GM19397 (cell line): ENCODE results near the gene CATSPERZ.

ENCODE experiments used
- ATAC-seq: cut with Tn5 transposase; IDR thresholded peaks from one replicate; pipeline ENCODE4 v1.9.1; 2021; ENCODE audit warnings: mild to moderate bottlenecking, moderate library complexity; ENCODE audit not compliant: unreplicated experiment

CATSPERZ gene

DNA sequence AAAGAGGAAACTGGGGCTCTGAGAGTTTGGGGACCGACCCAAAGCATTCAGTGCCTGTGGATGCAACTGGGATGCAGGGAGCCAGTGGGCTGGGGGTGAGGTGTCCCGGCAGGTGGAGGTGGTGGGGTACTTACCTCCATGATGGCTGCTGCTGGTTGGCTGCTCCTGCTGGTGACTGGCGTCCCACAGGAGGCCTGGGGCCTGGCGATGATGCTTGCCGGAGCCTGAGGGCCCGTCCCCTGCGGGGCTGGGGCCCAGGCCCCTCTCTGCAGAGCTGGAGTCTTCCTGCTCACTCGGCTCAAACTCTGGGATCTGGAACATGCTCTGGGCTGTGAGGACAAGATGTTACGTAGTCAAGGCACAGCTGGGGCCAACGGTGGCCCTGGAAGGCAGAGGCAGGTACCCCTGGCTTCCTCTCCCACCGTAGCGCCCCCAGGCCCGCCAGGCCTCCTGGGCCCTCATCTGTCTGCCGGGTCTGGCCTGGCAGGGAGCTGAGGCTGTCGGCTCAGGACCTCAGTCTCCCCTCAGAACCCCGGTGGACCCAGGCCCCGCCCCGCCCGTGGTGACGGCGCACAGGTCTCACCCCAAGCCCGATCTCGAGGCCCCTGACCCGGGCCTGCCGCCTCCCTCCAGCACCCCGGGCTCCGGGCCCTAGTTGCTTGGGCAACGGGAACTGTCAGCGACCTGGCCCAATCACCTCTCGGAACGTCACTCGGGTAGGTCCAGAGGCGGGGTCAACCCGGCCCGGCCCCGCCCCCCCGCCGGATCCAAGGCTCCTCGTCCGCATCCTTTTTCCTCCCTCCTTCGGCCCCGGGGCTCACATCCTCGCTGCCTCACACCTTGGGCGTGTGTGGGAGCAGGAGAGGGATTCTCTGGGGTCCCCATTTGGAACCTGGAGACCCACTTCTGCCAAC lies 15.9 kb upstream of the CATSPERZ start, which contains the start of gene BAD:
TSS of gene BAD (minus strand) at position 618 of the 914 bp plus-strand sequence. CDS start at position 321, 297 bp downstream.
- peak; percentile 66 for ATAC-seq

DNA sequence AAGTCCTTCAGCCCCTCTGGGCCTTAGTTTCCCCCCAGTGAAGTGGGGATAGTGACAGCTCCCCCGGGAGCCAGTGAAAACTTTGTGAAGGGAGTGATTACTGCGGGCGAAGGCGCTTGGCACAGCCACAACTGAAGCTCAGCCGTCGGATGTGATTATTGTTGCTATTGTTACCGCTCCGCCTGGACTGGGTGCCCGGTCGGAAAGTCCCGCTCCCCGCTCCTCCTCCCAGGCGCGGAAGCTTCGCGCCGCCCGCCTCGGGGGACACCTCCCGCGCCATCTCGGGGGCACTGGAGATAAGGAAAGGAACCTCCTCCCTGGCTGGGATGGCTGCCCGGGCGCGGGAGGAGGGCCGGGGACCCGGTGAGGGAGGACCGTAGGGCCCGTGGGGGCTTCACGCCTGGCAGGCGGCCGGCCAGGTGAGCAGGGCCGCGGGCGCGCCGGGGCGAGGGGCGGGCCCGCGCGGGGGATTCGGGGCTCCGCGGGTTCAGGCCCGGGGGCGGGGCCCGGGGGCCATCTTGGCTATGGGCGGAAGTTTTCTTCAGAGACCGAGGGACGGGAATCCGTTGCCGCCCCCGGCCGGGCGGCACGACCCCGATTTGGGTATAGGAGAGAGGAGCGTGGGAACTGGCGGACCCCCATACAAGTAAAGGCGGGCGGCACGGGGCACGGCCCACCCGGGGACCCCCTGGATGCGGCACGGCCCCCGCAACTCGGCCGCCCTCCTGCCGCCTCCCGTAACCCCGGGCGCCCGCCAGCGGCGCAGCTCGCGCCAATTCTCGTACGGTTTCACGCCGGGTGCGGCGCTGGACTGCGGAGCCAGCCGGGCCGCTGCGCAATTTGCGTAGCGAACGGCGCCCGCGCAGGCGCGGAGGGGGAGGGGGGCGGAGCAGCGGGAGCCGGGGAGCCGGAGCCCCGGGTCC lies 14.9 kb upstream of the CATSPERZ start, which contains the start of gene GPR137:
TSS of gene GPR137 (plus strand) at position 887 of the 923 bp plus-strand sequence. CDS start 677 bp downstream, outside the sequence.
- ATAC-seq: peak; percentile 56

DNA sequence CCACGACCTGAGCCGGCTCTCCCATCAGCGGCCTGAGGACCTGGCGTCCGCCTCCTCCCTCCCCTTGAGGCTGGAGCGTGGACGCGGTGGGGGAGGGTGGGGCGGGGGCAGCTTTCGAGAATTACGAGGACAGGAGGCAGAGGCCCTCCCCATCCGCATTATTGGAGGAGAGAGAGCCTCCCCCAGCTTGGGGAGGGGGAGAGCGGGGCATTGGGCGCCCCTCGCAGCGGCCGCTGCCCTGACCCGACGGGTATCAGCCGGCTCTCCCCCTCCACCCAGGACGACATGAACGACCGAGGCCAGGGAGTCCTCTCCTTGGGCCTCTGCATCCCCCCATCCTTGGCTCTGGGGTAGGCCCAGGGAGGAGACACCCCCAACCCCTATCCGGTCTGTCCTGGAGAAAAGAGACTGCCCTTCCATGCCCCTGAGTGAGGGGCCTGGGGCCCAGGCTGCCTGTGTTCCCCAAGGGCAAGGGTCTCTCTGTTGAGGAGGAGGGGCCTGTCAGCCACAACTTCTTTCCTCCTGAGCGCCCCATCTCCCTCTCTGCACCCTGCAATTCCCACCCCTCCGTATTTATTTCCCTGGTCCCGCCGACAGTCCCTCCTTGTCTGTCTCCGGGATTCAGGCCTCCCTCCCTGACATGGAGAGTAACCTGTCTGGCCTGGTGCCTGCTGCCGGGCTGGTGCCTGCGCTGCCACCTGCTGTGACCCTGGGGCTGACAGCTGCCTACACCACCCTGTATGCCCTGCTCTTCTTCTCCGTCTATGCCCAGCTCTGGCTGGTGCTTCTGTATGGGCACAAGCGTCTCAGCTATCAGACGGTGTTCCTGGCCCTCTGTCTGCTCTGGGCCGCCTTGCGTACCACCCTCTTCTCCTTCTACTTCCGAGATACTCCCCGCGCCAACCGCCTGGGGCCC lies 14.0 kb upstream of the CATSPERZ start:
- no peak for ATAC-seq

DNA sequence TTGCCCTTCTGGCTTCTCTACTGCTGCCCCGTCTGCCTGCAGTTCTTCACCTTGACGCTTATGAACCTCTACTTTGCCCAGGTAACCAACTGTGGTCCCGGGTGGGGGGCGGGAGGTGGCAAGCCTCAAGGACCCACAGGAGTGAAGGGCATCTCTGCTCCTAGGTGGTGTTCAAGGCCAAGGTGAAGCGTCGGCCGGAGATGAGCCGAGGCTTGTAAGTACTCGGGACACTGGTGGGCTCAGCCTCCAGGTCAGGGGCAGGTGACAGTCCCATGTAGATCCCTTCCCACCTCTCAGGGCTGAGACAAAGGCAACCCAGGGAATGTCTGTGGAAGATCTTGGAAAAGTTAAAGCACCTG lies 13.4 kb upstream of the CATSPERZ start:
- ATAC-seq: no peak

DNA sequence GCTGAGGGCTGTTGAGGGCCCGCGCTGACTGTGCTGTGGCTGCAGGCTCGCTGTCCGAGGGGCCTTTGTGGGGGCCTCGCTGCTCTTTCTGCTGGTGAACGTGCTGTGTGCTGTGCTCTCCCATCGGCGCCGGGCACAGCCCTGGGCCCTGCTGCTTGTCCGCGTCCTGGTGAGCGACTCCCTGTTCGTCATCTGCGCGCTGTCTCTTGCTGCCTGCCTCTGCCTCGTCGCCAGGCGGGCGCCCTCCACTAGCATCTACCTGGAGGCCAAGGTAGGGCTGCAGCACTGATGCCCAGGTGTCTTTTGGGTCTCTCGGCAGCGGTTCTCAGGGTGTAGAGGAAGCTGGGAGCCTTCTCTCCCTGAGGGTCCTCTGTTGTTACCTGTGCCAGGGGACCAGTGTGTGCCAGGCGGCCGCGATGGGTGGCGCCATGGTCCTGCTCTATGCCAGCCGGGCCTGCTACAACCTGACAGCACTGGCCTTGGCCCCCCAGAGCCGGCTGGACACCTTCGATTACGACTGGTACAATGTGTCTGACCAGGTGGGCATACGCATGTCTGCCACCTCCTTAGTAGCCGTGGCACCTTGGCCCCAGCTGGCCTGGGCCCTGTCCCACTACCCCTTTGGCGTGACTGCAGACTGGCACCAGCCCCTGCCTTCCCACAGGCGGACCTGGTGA lies 12.3 kb upstream of the CATSPERZ start:
- ATAC-seq: no peak

DNA sequence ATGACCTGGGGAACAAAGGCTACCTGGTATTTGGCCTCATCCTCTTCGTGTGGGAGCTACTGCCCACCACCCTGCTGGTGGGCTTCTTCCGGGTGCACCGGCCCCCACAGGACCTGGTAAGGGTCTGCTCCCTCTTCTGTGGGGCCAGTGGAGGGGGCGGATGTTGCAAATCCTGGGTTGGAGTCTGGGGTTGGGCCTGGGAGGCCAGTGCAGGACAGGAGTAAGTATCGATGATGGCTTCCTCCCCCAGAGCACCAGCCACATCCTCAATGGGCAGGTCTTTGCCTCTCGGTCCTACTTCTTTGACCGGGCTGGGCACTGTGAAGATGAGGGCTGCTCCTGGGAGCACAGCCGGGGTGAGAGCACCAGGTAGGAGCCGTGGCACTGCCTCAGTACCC lies 11.8 kb upstream of the CATSPERZ start:
- ATAC-seq: no peak

DNA sequence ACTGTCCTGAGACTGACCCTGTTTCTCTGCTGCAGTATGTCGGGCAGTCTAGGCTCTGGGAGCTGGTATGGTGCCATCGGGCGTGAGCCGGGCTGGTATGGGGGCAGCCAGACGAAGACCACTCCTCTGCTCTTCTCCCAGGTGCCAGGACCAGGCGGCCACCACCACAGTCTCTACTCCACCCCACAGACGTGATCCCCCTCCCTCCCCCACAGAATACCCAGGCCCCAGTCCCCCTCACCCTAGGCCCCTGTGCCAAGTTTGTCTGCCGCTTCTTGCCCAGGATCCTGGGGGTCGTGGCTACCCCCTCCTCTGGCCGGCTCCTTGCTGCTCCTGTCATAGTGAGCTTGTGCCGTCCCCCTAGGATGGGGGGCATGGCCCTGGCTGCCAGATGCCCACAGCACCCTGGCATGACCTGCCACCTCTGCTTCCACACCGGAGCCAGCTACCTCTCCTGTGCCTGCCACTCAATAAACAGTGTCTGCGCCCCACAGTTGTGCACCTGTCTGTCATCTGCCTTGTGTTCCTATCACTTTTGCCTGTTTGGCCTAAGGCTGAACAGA lies 11.1 kb upstream of the CATSPERZ start:
- ATAC-seq: no peak

DNA sequence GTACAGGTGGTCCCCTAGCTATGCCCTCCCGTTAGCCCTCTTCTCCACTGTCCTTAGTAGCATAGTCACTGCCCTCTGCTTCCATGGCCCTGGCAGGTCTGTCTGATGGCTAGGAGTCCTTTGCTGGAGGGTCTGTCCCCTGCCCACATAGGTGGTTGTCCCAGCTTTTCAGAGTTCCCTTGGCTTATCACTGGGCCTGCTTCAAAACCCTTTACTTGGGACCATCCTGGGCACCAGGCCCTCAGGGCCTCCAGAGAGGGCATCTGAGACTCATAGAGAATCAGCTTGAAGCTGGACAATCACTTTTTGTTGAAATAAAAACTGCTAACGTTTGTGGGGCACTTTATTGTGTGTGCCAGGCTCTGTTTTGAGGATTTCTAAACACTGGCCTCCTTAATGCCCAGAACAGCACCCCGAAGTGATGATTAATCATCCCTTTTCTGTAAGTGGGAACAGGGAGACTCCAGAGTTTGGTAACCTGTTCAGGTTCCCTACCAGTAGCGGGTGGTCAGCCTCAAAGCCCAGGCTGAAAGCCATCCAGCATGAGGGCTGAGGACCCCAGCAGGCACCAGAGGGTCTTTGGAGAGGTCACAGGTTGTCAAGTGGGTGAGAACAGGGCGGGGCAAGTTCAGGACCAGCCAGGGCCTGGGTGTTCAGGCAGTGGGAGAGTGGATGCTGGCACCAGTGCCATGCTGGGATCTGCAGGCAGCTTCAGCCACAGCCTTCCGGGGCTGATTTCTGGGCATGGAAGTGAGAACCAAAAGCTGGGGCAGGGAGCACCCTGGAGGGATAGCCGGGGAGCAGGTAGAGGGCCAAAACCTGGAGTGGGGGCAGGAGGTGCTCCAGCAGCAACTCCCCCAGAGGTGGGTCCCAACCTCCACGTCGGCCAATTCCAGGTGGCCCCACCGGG lies 9.6 kb upstream of the CATSPERZ start:
- no peak for ATAC-seq

DNA sequence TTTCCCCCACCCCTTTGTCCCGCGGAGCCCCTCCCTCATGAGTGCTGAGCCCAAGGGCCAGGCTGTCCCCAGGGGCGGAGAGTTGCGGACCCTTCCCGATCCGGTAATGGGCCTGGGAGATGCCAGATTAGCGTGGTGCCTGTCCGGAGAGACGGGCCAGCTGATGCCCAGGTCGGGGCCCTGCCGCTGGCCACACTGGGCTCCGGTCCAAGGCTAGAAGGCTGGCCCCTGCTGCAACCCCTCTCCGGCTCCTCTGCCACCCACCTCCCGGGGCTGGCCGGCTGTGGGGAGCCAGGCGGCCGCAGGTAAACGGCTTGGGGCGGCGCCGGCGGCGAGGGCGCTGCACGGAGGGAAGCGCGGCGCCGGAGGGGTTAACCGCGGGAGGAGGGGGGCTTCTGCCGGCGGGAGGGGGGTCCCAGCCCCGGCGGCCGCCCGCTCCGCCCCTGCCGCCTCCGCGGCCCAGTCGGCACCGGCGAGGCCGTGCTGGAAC lies 8.9 kb upstream of the CATSPERZ start, which contains the start of gene KCNK4:
TSS of gene KCNK4 (plus strand) at position 41 of the 490 bp plus-strand sequence. CDS start 1,717 bp downstream, outside the sequence.
- no peak for ATAC-seq

DNA sequence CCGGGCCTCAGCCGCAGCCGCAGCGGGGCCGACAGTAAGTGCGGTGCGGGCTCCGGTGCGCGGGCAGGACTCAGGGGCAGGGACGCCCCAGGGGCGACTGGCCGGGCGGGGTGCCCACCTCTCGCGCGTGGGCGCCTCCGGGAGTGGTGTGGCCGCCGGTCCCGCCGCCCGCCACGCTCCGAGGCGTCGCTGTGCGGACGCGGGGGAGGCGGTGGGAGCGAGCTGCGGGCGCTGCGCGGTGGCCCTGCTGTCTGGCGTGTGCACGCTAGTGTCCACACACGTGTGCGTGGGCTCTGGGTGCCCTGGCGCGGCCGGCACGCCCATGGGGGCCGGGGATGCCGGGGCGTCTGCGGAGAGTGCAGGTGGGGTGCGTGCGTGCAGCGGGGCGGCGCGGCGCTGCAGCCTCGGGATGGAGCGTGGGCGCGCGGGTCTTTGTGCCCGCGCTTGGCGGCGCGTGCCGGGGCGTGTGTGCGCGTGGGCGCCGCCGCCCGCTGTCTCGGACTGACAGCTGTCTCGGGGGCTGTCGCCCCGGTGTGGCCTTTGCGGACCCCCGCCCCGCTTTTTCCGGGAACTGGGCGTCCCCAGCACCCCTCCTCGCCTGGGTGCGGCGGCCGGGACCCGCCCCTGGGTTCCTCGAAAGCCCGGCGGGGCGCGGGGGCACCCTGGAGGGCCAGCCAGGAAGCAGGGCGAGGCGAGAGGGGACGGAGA lies 8.3 kb upstream of the CATSPERZ start:
- ATAC-seq: no peak

DNA sequence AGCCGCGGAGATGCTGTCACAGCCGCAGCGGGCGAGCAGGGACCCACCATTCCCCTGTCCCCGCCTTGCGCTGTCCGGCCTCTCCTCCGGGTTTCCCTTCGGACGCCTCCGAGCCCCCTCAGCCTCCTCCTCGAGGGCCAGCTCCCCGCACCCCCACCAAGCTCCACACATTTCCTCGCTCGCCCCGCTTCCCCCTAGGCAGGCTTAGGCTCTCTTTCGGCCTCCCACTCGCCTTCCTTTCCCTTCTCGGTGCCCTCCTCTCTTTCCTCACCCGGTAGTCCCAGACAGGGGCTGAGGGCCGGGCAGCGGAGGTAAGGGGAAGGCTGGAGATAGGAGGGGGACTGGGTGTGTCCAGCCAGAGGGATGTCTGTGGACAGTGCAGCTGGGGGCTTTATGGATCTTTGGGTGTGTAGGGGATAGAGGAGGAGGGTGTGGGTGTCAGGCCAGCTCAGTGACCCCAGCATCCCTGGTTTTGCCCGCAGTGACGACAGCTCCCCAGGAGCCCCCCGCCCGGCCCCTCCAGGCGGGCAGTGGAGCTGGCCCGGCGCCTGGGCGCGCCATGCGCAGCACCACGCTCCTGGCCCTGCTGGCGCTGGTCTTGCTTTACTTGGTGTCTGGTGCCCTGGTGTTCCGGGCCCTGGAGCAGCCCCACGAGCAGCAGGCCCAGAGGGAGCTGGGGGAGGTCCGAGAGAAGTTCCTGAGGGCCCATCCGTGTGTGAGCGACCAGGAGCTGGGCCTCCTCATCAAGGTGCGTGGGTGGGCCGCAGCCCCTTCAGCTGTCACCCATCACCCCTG lies 7.5 kb upstream of the CATSPERZ start:
- ATAC-seq: no peak

DNA sequence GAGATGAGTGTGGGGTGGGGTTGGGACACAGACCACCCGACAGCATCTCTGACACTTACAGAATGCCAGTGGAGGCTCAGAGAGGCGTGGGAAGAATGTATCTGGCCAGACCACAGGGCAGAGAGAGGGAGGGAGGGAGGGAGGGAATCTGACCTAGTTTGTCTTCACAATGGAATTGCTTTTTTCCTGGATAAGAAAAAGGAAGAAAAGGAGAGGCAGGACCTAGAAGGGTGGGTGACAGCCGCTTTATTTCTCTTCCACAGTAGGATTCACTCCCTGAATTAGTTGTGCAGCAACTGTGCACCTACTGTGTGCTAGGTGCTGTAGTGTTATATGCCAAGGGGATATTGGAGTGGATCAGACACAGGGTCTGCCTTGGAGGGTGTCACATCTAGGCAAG lies 5.4 kb upstream of the CATSPERZ start:
- ATAC-seq: no peak

DNA sequence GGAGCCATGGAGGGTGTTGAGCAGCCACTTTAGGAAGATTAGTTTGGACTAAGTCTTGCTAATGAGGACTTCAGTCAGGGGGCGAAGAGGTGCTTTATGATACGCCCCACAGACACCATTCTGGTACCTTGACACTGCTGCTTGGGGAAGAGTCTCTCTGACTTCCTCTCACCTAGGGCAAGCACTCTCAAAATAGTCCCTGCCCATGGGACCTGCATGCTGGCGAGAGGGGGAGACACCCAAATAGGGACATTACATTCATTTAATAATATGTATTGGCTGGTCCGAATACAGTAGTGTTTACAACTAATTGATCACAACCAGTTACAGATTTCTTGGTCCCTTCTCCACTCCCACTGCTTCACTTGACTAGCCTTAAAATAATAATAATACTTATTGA lies 4.4 kb upstream of the CATSPERZ start:
- ATAC-seq: no peak

DNA sequence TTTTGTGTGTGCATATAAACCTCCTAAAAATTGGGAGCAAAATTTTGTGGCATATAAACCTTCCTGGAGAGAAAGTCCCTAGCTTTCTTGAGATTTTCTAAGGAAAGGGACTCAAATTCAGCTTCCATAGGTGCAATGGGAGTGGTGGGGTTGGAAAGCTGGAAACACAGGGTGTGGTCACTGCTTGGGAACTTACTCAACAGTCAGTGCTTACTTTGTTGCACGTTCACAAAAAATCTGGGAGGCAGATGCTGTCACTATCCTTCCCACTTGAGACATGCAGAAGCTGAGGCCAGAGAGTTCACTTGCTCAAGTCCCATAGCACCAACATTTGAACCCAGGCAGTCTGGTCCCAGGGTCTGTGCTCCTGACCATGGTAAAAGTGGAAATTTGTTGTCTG lies 3.9 kb upstream of the CATSPERZ start:
- ATAC-seq: no peak

DNA sequence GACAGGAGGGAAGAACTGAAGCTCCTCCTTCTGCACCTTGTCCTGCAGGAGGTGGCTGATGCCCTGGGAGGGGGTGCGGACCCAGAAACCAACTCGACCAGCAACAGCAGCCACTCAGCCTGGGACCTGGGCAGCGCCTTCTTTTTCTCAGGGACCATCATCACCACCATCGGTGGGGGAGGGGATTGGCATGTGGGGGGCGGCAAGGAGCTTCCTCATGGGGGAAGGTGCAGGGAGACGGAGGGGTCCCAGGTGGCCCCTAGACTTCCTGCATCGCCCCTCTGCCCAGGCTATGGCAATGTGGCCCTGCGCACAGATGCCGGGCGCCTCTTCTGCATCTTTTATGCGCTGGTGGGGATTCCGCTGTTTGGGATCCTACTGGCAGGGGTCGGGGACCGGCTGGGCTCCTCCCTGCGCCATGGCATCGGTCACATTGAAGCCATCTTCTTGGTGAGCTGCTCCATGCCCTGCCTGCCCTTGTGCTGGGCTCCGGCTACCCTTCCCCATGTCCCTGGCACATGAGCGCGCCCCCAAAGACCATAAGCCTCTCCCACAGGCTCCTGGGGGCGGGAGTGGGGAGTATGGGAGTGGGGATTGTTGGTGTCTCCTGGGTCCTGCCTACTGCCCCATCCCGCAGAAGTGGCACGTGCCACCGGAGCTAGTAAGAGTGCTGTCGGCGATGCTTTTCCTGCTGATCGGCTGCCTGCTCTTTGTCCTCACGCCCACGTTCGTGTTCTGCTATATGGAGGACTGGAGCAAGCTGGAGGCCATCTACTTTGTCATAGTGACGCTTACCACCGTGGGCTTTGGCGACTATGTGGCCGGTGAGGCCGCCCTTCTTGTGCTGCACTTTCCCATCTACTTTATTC lies 3.1 kb upstream of the CATSPERZ start:
- no peak for ATAC-seq
